Jurkat, Clone E6-1 (cell line): ENCODE data around the gene GIMAP7.

Experiments used
- DNase-seq: peaks from one replicate; pipeline ENCODE4 v3.0.0-alpha.2; 2011; ENCODE audit warnings: low read depth, low spot score
- H3K4me3 ChIP-seq: 2 replicates; pipeline ENCODE4 v1.5.1; 2011; ENCODE audit warnings: mild to moderate bottlenecking, low read length, control low read depth, moderate library complexity

Gene GIMAP7

GRCh38 chr7:150567169-150567568 is 52.5 kb downstream of the GIMAP7 start, which contains the start of gene GIMAP4:
Gene GIMAP4, plus strand, starts transcription at chr7:150567390. Its CDS starts 2,512 bp downstream, at chr7:150569902.
- H3K4me3 ChIP-seq, result peak within 1 kb of the TSS; percentile 44
- no peak for DNase-seq

DNA sequence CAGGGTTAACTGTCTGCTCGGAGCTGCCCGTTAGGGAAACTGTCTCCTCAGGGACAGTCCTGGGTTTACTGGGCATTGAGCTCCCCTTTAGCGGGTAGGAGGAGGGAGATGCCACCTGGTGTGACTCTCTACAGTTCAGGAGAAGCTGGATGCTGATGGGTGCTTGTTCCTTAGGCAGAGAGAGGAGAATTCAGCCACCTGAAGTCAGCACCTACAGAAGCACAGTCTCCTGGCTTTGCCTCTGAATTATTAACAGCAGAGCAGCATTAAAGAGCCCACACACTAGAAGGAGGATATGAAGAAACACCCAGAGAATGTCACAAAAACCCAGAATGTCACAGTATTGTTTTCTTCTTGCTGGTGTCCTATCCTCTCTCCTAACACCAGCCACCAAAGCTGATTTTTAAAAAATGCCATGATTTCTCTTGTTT is 53.2 kb downstream of the GIMAP7 start:
- no peak for DNase-seq
- H3K4me3 ChIP-seq, result peak overlapping the region; percentile 44

GRCh38 chr7:150568714-150569113 is 54.0 kb downstream of the GIMAP7 start:
- DNase-seq, result no peak
- no peak overlapping the region for H3K4me3 ChIP-seq

GRCh38 chr7:150569245-150569955 is 54.7 kb downstream of the GIMAP7 start:
- H3K4me3 ChIP-seq, result no peak overlapping the region
- DNase-seq, result no peak
